ENCODE results near the gene RANBP17. TPM values are rescaled to one million over a fixed set of nuclear protein-coding genes. Genes with fewer than 3 reads are reported as not detected.
A peak's percentile ranks its signal among the peaks of the same experiment; 100 is the strongest.

RANBP17 gene
- polyA plus RNA-seq, 1 of the 3 experiments (the other 2 are of a cell fraction), result 6.0 TPM

DNA sequence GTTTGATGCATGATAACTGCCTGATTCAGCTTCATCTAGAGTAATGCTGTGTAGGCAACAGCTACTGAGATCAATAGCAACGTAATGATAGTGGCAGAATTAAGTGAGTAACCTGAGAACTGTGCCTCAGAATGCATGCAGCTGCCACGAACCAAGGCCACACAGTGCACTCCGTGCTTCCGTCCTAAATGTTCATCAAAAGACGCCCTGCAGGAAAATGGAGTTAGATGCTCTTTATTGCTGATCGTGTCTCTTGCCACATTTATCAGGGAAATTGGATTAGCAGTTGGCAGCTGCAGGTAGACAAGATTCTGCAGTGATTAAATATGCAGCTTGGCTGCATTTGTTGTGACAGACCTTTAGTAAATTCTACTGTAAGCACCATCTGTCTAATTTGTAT lies 339.5 kb downstream of the RANBP17 start (continued):
- TF ChIP-seq, protein P1, sequence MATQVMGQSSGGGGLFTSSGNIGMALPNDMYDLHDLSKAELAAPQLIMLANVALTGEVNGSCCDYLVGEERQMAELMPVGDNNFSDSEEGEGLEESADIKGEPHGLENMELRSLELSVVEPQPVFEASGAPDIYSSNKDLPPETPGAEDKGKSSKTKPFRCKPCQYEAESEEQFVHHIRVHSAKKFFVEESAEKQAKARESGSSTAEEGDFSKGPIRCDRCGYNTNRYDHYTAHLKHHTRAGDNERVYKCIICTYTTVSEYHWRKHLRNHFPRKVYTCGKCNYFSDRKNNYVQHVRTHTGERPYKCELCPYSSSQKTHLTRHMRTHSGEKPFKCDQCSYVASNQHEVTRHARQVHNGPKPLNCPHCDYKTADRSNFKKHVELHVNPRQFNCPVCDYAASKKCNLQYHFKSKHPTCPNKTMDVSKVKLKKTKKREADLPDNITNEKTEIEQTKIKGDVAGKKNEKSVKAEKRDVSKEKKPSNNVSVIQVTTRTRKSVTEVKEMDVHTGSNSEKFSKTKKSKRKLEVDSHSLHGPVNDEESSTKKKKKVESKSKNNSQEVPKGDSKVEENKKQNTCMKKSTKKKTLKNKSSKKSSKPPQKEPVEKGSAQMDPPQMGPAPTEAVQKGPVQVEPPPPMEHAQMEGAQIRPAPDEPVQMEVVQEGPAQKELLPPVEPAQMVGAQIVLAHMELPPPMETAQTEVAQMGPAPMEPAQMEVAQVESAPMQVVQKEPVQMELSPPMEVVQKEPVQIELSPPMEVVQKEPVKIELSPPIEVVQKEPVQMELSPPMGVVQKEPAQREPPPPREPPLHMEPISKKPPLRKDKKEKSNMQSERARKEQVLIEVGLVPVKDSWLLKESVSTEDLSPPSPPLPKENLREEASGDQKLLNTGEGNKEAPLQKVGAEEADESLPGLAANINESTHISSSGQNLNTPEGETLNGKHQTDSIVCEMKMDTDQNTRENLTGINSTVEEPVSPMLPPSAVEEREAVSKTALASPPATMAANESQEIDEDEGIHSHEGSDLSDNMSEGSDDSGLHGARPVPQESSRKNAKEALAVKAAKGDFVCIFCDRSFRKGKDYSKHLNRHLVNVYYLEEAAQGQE (IDR thresholded peaks at IDR 0.05; ENCODE audit: low read depth, low read length), result no peak
- TF ChIP-seq, protein P2, sequence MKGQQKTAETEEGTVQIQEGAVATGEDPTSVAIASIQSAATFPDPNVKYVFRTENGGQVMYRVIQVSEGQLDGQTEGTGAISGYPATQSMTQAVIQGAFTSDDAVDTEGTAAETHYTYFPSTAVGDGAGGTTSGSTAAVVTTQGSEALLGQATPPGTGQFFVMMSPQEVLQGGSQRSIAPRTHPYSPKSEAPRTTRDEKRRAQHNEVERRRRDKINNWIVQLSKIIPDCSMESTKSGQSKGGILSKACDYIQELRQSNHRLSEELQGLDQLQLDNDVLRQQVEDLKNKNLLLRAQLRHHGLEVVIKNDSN (IDR thresholded peaks at IDR 0.05; ENCODE audit: borderline replicate concordance, low read depth), result no peak
- TF ChIP-seq POLR2AphosphoS5 (IDR thresholded peaks at IDR 0.05; ENCODE audit: low read depth, low read length), result no peak
- TF ChIP-seq RXRA (IDR thresholded peaks at IDR 0.05; ENCODE audit: borderline replicate concordance, low read depth), result no peak
- TF ChIP-seq, protein P3, sequence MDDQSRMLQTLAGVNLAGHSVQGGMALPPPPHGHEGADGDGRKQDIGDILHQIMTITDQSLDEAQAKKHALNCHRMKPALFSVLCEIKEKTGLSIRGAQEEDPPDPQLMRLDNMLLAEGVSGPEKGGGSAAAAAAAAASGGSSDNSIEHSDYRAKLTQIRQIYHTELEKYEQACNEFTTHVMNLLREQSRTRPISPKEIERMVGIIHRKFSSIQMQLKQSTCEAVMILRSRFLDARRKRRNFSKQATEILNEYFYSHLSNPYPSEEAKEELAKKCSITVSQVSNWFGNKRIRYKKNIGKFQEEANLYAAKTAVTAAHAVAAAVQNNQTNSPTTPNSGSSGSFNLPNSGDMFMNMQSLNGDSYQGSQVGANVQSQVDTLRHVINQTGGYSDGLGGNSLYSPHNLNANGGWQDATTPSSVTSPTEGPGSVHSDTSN (IDR thresholded peaks at IDR 0.05), result no peak
- no peak for TF ChIP-seq NFIC (IDR thresholded peaks at IDR 0.05; ENCODE audit: borderline replicate concordance)
- TF ChIP-seq CTCF (IDR thresholded peaks at IDR 0.05), result no peak
- no peak for TF ChIP-seq FOXM1 (IDR thresholded peaks at IDR 0.05; ENCODE audit: low read depth)
- TF ChIP-seq TCF12 (IDR thresholded peaks at IDR 0.05), result peak; percentile 26; the same call in 1 of the 2 replicates
- no peak for TF ChIP-seq TEAD4 (IDR thresholded peaks at IDR 0.05; ENCODE audit: borderline replicate concordance, insufficient read depth)
- no peak for TF ChIP-seq YY1 (IDR thresholded peaks at IDR 0.05; ENCODE audit: low read depth)
- TF ChIP-seq RCOR1 (IDR thresholded peaks at IDR 0.05; ENCODE audit: low read length), result peak; percentile 93
- TF ChIP-seq, protein P4, sequence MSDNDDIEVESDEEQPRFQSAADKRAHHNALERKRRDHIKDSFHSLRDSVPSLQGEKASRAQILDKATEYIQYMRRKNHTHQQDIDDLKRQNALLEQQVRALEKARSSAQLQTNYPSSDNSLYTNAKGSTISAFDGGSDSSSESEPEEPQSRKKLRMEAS (IDR thresholded peaks at IDR 0.05; ENCODE audit: low read depth), result no peak
- TF ChIP-seq EZH2phosphoT487 (IDR thresholded peaks at IDR 0.05; ENCODE audit: borderline replicate concordance, low read depth), result no peak
- no peak; the same call in 1 of the 2 replicates for TF ChIP-seq RFX5 (IDR thresholded peaks at IDR 0.05; ENCODE audit: low read length)
- TF ChIP-seq ELF1 (IDR thresholded peaks at IDR 0.05), result no peak
- TF ChIP-seq MEF2A (IDR thresholded peaks at IDR 0.05; ENCODE audit: borderline replicate concordance, low read depth), result no peak
- peak; percentile 49 for TF ChIP-seq RAD21 (IDR thresholded peaks at IDR 0.05; ENCODE audit: low read length)
- TF ChIP-seq GATA2 (CRISPR knock-in tag; IDR thresholded peaks at IDR 0.05), result peak; percentile 99
- peak in 1 of 2 experiments; percentile 98; a peak in 2 of 4 replicates for TF ChIP-seq EP300 (IDR thresholded peaks at IDR 0.05; ENCODE audit: borderline replicate concordance in 1 of 2, low read depth in 1 of 2, low read length in 1 of 2)
- TF ChIP-seq ZBTB33 (IDR thresholded peaks at IDR 0.05; ENCODE audit: borderline replicate concordance, low read depth), result no peak
- TF ChIP-seq CHD2 (IDR thresholded peaks at IDR 0.05; ENCODE audit: low read length, partially characterized antibody), result peak; percentile 78

All from SK-N-SH (cell line).